ENCODE data around the gene PREX1. TPM values are rescaled to one million over a fixed set of nuclear protein-coding genes. Genes with fewer than 3 reads are reported as not detected.

PREX1 gene
- total and polyA plus RNA-seq, 2 donors from 2014 or later: 8.5 to 38.2 TPM

DNA sequence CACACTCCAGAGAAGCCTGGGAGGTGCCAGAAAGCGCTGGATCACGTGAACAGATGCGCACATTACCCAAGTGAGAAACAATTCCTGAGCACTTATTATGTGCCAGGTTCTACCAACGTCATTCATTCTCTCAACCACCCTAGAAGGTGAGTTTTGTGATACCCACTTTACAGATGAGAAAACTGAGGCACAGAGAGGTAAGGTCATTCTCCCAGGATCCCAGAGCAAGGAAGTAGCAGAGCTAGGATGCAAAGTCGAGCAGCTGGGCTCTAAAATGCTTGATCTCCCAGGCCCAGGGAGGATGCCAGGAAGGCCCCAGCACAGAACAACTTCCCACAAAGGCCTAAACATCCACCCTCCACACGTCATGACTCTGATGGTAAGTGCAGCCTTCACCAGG is 85.6 kb downstream of the PREX1 start:
- peaks cover 0 to 2% (median 0%) of the 10 kb centered on the region in 3 donors for H3K36me3 ChIP-seq (ENCODE audit: control insufficient read depth in 2 of 3, insufficient read depth in 3 of 3, low read length in 3 of 3)
- TF ChIP-seq, protein P1, sequence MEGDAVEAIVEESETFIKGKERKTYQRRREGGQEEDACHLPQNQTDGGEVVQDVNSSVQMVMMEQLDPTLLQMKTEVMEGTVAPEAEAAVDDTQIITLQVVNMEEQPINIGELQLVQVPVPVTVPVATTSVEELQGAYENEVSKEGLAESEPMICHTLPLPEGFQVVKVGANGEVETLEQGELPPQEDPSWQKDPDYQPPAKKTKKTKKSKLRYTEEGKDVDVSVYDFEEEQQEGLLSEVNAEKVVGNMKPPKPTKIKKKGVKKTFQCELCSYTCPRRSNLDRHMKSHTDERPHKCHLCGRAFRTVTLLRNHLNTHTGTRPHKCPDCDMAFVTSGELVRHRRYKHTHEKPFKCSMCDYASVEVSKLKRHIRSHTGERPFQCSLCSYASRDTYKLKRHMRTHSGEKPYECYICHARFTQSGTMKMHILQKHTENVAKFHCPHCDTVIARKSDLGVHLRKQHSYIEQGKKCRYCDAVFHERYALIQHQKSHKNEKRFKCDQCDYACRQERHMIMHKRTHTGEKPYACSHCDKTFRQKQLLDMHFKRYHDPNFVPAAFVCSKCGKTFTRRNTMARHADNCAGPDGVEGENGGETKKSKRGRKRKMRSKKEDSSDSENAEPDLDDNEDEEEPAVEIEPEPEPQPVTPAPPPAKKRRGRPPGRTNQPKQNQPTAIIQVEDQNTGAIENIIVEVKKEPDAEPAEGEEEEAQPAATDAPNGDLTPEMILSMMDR (IDR thresholded peaks at IDR 0.05; ENCODE audit: borderline replicate concordance, extremely low read depth, insufficient read depth): no peak
- no peaks in the 10 kb centered on the region for H3K9me3 ChIP-seq (ENCODE audit: control insufficient read depth in 2 of 3, insufficient read depth in 1 of 3, low read length in 3 of 3)
- H3K4me1 ChIP-seq (ENCODE audit: control insufficient read depth in 2 of 3, insufficient read depth in 2 of 3, low read depth in 1 of 3, low read length in 3 of 3): peaks cover 0 to 5% (median 4%) of the 10 kb centered on the region in 3 donors
- no peak overlapping the region for H3K4me3 ChIP-seq (ENCODE audit: low read length in 3 of 3)
- DNase-seq (no peak), FAIRE-seq (no peak)
- H3K27me3 ChIP-seq (ENCODE audit: control insufficient read depth, insufficient read depth, low read length): no peaks in the 10 kb centered on the region
- no peak overlapping the region for H3K27ac ChIP-seq (ENCODE audit: low read depth in 2 of 2, low read length in 2 of 2)
- H3K9ac ChIP-seq (ENCODE audit: low read length in 3 of 3): no peak overlapping the region
- intact Hi-C loops (cut with DNase I): no loop called here

DNA sequence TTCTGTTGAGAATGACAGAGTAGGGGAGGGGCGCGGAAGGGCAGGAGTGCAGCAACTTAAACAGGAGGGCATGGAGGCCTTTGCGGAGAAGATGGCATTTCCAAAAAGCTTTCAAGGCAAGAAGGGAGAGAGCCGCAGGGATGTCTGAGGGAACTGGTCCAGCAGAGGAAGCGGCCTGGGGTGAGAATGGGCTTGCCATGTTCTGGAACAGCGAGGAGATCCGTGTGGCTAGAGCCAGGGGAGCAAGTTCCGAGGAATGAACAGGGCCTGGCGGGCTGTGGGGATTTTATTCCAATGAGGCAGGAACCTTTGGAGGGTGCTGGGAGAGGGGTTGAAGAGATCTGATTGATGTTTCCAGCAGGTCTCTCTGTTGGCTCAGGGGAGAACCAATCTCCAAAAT is 86.1 kb downstream of the PREX1 start:
- Histone ChIP-seq H3K4me1 (ENCODE audit: control insufficient read depth in 2 of 3, insufficient read depth in 2 of 3, low read depth in 1 of 3, low read length in 3 of 3) (peaks cover 0 to 5% (median 4%) of the 10 kb centered on the region in 3 donors), H3K27ac (ENCODE audit: low read depth in 2 of 2, low read length in 2 of 2) (no peak overlapping the region), H3K9ac (ENCODE audit: low read length in 3 of 3) (no peak overlapping the region), H3K9me3 (ENCODE audit: control insufficient read depth in 2 of 3, insufficient read depth in 1 of 3, low read length in 3 of 3) (no peaks in the 10 kb centered on the region), H3K27me3 (ENCODE audit: control insufficient read depth, insufficient read depth, low read length) (no peaks in the 10 kb centered on the region), H3K4me3 (ENCODE audit: low read length in 3 of 3) (no peak overlapping the region), H3K36me3 (ENCODE audit: control insufficient read depth in 2 of 3, insufficient read depth in 3 of 3, low read length in 3 of 3) (peaks cover 0 to 2% (median 0%) of the 10 kb centered on the region in 3 donors)
- FAIRE-seq: no peak
- intact Hi-C loops (cut with DNase I): no loop called here
- peak in 1 of 5 donors; percentile 46 for DNase-seq
- TF ChIP-seq, protein P1 (IDR thresholded peaks at IDR 0.05; ENCODE audit: borderline replicate concordance, extremely low read depth, insufficient read depth): no peak

DNA sequence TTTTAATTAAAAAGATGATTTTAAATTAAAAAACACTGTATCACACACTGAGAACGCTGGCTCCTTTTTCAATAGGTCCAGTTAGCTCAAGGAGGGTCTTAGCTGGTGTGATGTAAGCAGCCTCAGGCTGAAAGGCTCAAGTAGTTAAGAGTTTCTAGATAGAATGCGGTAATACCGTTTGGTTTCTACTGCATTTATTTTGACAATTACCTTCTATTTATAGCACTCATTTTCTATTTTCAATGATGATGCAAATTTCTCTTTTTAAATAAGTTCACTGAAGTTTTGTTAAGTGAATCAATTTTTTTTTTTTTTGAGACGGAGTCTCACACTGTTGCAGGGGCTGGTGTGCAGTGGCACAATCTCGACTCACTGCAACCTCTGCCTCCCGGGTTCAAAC is 87.1 kb downstream of the PREX1 start:
- FAIRE-seq (no peak), DNase-seq (no peak)
- Histone ChIP-seq H3K27me3 (ENCODE audit: control insufficient read depth, insufficient read depth, low read length) (no peaks in the 10 kb centered on the region), H3K27ac (ENCODE audit: low read depth in 2 of 2, low read length in 2 of 2) (no peak overlapping the region), H3K4me3 (ENCODE audit: low read length in 3 of 3) (no peak overlapping the region), H3K9ac (ENCODE audit: low read length in 3 of 3) (no peak overlapping the region), H3K9me3 (ENCODE audit: control insufficient read depth in 2 of 3, insufficient read depth in 1 of 3, low read length in 3 of 3) (no peaks in the 10 kb centered on the region), H3K4me1 (ENCODE audit: control insufficient read depth in 2 of 3, insufficient read depth in 2 of 3, low read depth in 1 of 3, low read length in 3 of 3) (peaks cover 0 to 5% (median 4%) of the 10 kb centered on the region in 3 donors), H3K36me3 (ENCODE audit: control insufficient read depth in 2 of 3, insufficient read depth in 3 of 3, low read length in 3 of 3) (peaks cover 0 to 2% (median 0%) of the 10 kb centered on the region in 3 donors)
- intact Hi-C loops (cut with DNase I): no loop called here
- TF ChIP-seq, protein P1 (IDR thresholded peaks at IDR 0.05; ENCODE audit: borderline replicate concordance, extremely low read depth, insufficient read depth): no peak

DNA sequence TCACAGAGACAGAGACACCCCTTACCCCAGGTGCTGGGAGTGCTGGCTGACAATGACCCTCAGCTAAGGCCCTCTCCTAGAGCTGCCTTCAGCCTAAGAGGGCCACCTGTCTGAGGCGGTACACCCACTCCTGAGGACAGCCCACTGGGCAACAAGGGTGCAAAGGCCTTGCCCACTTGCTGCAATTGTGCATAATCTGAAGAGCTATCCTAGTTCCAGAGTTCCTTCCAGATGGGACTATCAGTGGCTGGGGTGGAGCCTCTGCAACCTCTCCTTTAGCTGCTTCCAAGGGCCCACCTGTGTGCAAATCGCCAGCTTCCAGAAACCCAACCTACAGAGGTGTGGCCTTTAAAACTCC is 87.5 kb downstream of the PREX1 start:
- peaks cover 0 to 2% (median 0%) of the 10 kb centered on the region in 3 donors for H3K36me3 ChIP-seq (ENCODE audit: control insufficient read depth in 2 of 3, insufficient read depth in 3 of 3, low read length in 3 of 3)
- H3K4me3 ChIP-seq (ENCODE audit: low read length in 3 of 3): no peak overlapping the region
- no peaks in the 10 kb centered on the region for H3K9me3 ChIP-seq (ENCODE audit: control insufficient read depth in 2 of 3, insufficient read depth in 1 of 3, low read length in 3 of 3)
- no peak overlapping the region for H3K9ac ChIP-seq (ENCODE audit: low read length in 3 of 3)
- TF ChIP-seq, protein P1 (IDR thresholded peaks at IDR 0.05; ENCODE audit: borderline replicate concordance, extremely low read depth, insufficient read depth): no peak
- DNase-seq (peak in 1 of 5 donors; percentile 33), FAIRE-seq (no peak)
- no peak overlapping the region for H3K27ac ChIP-seq (ENCODE audit: low read depth in 2 of 2, low read length in 2 of 2)
- H3K27me3 ChIP-seq (ENCODE audit: control insufficient read depth, insufficient read depth, low read length): no peaks in the 10 kb centered on the region
- intact Hi-C loops (cut with DNase I): no loop called here
- H3K4me1 ChIP-seq (ENCODE audit: control insufficient read depth in 2 of 3, insufficient read depth in 2 of 3, low read depth in 1 of 3, low read length in 3 of 3): peaks cover 0 to 5% (median 4%) of the 10 kb centered on the region in 3 donors

Measured in kidney (tissue), 14 donors.